ELR (cell line): ENCODE results near the gene YTHDF1.
A peak's percentile ranks its signal among the peaks of the same experiment; 100 is the strongest.
"Not testable (repeated sequence)": the region's sequence is repeated elsewhere in the genome, so short reads cannot be mapped to it uniquely, and the experiment has no call there.

Experiments
- DNase-seq: peaks from one replicate; pipeline ENCODE4 v3.0.0-alpha.2; 2015; ENCODE audit warnings: low read depth

The YTHDF1 gene

GRCh38 chr20:63216041-63216848 lies at the start of gene YTHDF1:
YTHDF1 (minus strand) TSS chr20:63216131; CDS start chr20:63215892, 239 bp downstream.
- peak; percentile 96 for DNase-seq

- DNase-seq, result no peak
These were observed 48.6 kb upstream of the YTHDF1 start for GRCh38 chr20:63264519-63264918.

- no peak for DNase-seq
These were observed 48.1 kb upstream of the YTHDF1 start for GRCh38 chr20:63264000-63264399.

- DNase-seq, result no peak
These were observed 46.9 kb upstream of the YTHDF1 start for GRCh38 chr20:63262836-63263235.

GRCh38 chr20:63261795-63262528 lies 46.0 kb upstream of the YTHDF1 start:
- DNase-seq, result no peak

- no peak for DNase-seq
These were observed 45.3 kb upstream of the YTHDF1 start for GRCh38 chr20:63261060-63261794.

- no peak for DNase-seq
These were observed 44.6 kb upstream of the YTHDF1 start for GRCh38 chr20:63260521-63260920.

- no peak for DNase-seq
These were observed 44.0 kb upstream of the YTHDF1 start for GRCh38 chr20:63259734-63260460.

GRCh38 chr20:63258781-63259180 lies 42.9 kb upstream of the YTHDF1 start:
- no peak for DNase-seq

GRCh38 chr20:63257629-63258028 lies 41.7 kb upstream of the YTHDF1 start:
- no peak for DNase-seq

GRCh38 chr20:63256954-63257353 lies 41.0 kb upstream of the YTHDF1 start:
- no peak for DNase-seq

- no peak for DNase-seq
These were observed 40.2 kb upstream of the YTHDF1 start for GRCh38 chr20:63255931-63256704.

- no peak for DNase-seq
These were observed 38.9 kb upstream of the YTHDF1 start for GRCh38 chr20:63254606-63255384.

- no peak for DNase-seq
These were observed 38.3 kb upstream of the YTHDF1 start, which contains the start of gene NKAIN4 for GRCh38 chr20:63254232-63254605. NKAIN4 (minus strand) TSS chr20:63254463; CDS start chr20:63254450, 13 bp downstream.

- no peak for DNase-seq
These were observed 37.7 kb upstream of the YTHDF1 start for GRCh38 chr20:63253438-63254231.

- no peak for DNase-seq
These were observed 37.1 kb upstream of the YTHDF1 start for GRCh38 chr20:63253065-63253437.

- no peak for DNase-seq
These were observed 36.4 kb upstream of the YTHDF1 start for GRCh38 chr20:63252284-63252711.

GRCh38 chr20:63251350-63251749 lies 35.4 kb upstream of the YTHDF1 start:
- not testable (repeated sequence) for DNase-seq

- no peak for DNase-seq
These were observed 34.0 kb upstream of the YTHDF1 start for GRCh38 chr20:63249891-63250290.
